Astrocyte (in vitro differentiated cells and primary cell): ENCODE results near the gene LTK.

Experiments used
- EZH2 ChIP-seq: IDR thresholded peaks from 2 replicates; pipeline ENCODE4 v1.6.1; 2012; ENCODE audit warnings: mild to moderate bottlenecking, low read length, inconsistent platforms; ENCODE audit not compliant: insufficient read depth
- TF ChIP-seq, protein P1 (sequence below): IDR thresholded peaks from 2 replicates; pipeline ENCODE4 v1.5.1; 2011; ENCODE audit warnings: low read depth, mild to moderate bottlenecking, inconsistent platforms, low read length, moderate library complexity; ENCODE audit not compliant: insufficient read depth

DNA sequence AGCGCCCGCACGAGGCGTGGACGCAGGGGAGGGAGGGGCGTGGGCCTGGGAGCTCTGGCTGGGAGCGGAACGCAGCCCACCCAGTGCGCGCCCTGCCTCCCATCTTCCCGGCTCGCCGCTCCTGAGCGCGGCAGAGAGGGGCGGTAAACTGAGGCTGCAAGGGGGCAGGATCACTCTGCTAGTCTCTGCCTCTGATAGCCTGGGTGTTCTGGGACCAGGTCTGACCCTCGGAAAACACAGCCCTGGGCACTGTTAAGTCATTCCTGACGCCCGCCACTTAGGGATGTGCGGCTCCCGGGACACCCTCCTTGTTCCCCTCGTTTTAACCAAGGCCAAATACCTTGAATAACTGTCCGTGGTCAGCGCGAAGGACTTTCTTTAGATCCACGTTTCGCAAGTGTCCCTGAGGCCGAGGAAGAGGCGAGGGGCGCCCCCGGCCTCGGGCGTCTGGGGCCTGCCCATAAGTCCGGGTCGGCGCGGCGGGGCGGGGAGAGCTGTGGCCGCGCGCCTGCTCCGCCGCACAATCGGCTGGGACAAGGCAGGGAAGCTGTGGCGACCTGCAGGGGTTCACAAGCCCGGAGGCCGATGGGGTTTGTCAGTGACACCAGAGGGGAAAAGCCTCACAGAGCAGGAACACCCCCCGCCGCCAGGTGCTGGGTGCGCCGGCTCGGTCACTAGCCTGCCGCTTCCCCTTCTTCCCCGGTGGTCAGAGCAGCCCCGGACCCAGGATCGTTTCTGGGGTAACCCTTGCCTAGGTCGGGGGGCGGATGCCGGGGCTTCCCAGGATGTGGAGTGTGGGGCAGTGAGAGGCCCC, 18.5 kb downstream of the LTK start:
- TF ChIP-seq, protein P1, sequence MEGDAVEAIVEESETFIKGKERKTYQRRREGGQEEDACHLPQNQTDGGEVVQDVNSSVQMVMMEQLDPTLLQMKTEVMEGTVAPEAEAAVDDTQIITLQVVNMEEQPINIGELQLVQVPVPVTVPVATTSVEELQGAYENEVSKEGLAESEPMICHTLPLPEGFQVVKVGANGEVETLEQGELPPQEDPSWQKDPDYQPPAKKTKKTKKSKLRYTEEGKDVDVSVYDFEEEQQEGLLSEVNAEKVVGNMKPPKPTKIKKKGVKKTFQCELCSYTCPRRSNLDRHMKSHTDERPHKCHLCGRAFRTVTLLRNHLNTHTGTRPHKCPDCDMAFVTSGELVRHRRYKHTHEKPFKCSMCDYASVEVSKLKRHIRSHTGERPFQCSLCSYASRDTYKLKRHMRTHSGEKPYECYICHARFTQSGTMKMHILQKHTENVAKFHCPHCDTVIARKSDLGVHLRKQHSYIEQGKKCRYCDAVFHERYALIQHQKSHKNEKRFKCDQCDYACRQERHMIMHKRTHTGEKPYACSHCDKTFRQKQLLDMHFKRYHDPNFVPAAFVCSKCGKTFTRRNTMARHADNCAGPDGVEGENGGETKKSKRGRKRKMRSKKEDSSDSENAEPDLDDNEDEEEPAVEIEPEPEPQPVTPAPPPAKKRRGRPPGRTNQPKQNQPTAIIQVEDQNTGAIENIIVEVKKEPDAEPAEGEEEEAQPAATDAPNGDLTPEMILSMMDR, result no peak
- peak; percentile 99 for TF ChIP-seq EZH2
